GM19193 (cell line): ENCODE measurements around the gene TIMM22.

Experiments used
- POLR2A ChIP-seq: IDR thresholded peaks from 4 replicates; pipeline ENCODE4 v1.6.1; 2011; ENCODE audit not compliant: insufficient read depth, insufficient read length; ENCODE audit errors: extremely low read depth

TIMM22 gene

GRCh38 chr17:1036171-1036844 is 39.4 kb downstream of the TIMM22 start:
- no peak for TF ChIP-seq POLR2A

DNA sequence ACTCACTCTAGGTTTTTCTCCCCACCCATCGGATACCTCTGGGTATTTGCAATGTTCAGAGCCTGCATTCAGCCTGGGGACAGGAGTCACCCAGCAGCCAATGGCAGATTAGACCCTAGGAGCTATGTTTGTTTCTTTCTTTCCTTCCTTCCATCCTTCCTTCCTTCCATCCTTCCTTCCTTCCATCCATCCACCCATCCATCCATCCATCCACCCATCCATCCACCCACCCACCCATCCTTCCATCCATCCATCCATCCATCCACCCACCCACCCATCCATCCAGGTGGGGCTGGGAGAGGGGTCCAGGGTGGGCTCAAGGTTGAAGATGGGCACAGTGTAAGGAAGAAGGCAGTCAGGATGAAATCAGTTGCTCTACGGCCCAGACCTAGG is 39.9 kb downstream of the TIMM22 start:
- no peak for TF ChIP-seq POLR2A

GRCh38 chr17:1037238-1037879 is 40.4 kb downstream of the TIMM22 start:
- TF ChIP-seq POLR2A: no peak

DNA sequence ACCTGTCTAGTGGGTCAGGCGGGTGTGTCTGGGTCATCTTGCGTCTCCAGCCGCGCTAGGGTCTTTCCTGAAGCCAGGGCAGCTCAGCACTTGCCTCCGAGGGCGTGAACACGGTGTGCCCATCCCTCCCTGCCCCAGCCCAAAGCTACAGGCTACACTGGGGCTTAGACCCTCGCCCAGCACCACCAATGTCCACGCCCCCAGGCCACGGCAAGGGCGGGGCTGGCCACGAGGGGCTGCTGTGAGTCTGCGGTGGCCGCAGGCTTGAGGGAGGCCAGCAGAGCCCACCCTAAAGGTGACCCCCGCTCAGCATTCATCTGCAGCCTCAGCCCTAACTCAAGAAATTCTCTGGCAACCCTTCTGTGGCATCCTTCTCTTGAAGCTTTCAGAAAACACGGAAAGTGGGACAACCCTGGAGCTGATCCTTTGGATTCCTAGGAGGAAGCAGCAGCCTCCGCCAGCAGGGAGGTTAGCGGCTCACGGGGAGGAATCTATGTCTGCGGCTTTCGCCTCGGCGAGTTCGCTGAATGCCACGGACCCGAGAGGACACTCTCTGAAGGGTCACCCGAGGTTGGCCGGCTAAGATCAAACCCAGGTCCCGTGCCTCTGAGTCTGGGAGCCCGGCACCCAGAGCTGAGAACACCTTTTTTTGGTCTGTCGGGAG is 41.7 kb downstream of the TIMM22 start:
- no peak for TF ChIP-seq POLR2A

DNA sequence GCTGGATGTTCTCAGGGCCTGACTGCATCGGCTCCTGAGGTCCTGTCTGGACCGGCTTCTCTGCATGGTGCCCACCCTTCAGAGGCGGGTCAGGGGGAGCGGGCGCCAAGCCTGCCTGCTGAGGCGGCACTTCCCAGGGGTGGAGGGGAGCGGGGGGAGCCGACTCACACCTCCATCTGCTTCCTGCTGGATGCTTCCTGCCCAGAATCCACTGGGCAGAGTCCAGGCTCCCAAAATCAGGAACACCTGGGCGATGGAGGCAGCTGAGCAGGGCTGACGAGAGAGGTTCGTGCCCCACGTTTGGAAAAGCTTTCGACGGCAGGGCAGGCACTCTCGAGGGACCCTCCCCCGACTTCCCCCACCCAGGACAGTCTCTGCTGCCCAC is 42.2 kb downstream of the TIMM22 start:
- no peak for TF ChIP-seq POLR2A

DNA sequence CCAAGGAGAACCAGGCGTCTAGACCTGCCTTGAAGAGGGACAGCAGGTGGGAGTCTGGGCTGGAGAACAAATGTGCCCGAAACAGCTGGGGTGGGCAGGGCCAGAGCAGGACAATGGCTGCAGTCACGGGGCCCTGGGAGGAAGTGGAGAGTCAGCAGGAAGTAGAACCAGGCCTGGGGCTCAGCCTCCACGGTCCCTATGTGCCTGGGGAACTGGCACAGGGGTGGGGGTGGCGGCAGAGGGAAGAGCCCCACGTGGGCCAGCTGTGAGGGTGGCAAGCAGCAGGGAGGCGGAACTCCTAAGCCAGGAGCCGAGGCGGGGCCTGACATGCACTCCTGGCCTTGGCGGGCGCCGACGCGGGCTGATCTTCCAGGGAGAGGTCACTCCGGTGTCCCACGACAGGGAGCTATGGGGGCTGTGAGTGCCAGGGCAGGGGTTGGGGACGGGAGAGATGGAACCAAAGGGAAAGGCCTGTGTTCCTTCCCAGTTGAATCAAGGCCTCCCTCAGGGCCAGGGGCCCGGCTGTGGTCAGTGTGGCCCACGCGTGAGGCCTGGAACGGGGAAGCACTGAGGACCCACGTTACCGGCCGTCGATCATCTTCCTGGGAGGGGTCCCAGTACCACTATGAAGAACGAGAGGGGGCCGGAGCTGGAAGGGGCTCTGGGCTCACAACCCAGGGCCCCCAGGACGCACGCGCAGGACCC is 42.7 kb downstream of the TIMM22 start:
- TF ChIP-seq POLR2A: no peak

GRCh38 chr17:1040216-1040600 is 43.3 kb downstream of the TIMM22 start:
- no peak for TF ChIP-seq POLR2A

DNA sequence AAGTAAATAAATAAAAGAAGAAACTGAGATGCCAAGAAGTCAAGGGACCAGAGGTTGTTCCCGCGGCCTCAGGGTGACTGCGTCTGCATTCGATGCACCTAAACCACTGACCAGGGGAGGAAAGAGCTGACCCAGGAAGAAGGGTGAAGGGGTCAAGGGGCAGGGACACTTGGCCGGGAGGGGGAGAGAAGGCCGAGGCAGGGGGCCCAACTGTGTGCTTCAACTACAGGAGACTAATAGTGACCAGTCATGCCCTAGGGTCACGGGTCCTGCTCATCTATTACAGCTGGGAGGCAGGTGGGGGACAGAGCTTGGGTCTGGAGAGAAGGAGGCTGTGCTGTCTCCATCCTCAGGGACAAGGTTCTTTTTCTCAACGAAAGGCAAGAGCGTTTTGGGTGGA is 44.8 kb downstream of the TIMM22 start:
- no peak for TF ChIP-seq POLR2A

DNA sequence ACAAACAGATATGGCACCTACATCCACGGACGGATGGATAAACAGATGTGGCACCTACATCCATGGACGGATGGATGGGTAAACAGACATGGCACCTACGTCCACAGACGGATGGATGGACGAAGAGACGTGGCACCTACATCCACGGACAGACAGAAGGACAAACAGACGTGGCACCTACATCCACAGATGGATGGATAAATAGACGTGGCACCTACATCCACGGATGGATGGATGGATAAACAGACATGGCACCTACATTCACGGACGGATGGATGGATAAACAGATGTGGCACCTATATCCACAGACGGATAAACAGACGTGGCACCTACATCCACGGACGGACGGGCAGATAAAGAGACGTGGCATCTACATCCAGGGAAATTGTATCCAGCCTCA is 45.6 kb downstream of the TIMM22 start:
- no peak for TF ChIP-seq POLR2A

- no peak for TF ChIP-seq POLR2A
These were observed 46.8 kb downstream of the TIMM22 start for GRCh38 chr17:1043601-1044251.

DNA sequence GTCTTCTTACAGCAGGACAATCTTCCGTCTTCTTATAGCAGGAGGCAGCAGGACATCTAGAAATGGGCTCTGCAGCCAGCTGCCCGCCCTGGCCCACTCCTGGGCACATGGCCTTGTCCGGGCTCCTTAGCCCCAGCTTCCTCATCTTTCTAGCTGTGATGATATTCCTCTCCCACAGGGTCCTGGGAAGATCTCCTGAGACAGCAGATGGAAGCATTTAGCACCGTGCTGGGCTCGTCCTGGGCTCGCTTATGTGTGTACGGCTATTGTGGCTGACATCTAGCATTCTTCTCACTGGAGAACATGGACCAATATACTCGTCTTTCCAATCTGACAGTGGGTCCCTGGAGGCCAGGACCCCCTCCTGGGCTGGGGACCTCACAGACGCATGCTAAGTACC is 48.5 kb downstream of the TIMM22 start:
- no peak for TF ChIP-seq POLR2A

DNA sequence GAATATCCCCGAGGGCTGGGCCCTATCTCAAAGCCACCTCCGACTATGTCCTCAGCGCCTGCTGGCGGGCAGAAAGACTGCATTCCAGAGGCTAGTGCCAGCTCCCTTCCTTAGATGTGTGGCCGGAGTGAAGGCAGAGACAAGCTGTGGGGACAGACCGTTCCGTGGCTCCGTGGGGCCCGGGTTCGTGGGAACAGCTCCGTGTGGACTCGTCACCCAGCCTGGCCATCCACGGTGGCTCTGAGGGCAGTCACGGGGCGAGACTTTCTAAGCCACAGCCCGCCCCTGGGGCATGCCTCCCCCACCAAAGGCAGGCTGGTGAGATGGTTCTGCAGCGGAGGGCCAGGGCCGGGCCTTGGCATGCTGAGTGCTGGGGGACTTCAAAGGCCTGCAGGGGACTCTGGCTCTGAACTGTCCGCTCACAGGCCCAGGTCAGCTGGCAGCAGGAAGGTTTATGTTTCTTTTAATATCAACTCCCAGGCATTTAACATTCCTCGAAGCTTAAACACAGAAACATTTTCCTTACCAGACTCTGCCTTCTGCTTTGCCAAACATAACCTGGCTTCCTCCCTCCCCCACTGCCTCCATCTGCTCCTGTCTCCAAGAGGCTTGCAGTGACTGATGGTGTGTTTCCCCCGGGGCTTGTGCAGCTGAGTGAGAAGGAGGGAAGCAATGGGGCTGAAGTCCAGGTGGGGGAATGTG is 50.4 kb downstream of the TIMM22 start:
- no peak for TF ChIP-seq POLR2A

DNA sequence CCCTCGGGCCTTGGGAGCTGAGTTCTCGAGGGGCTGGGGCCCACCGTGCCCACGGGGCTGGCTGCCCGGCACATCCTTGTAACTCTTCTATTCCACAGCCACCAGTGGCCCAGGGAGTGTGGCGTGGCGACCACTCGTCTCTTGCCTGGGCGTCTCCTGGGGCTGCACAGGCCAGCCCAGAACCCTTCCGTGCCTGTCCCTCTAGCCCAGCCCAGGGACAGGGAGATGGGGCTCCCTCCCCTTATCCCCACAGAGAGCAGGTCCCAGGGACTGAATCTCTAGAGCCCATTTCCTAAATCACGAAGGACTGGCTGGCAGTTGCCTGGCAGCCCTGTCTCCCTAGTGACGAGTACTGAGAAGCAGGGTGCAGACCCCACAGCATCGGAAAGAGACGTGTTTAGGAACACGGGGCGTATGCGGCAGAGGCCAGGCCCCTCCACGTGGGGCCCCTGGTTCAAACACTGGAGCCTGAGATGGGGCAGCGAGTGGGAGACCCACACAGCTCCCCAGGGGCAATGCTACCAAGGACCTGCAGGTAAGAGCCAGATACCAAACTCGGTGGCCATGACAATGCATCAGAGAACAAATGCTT is 51.0 kb downstream of the TIMM22 start:
- TF ChIP-seq POLR2A: no peak
